SK-N-MC (cell line): ENCODE data around the gene ECHS1.
"Not testable (repeated sequence)": the region's sequence is repeated elsewhere in the genome, so short reads cannot be mapped to it uniquely, and the experiment has no call there.

Source experiments
- DNase-seq: peaks from one replicate; pipeline ENCODE4 v3.0.0-alpha.2; 2011; ENCODE audit warnings: low read depth, low spot score
- H3K27ac ChIP-seq: fragments of 200-600 bp; sonication (generic); 2 replicates; pipeline ENCODE4 v1.5.1; 2016; ENCODE audit warnings: mixed run types
- H3K36me3 ChIP-seq: fragments of 200-600 bp; sonication (generic); 2 replicates; pipeline ENCODE4 v1.6.1; 2017; ENCODE audit warnings: antibody characterized with exemption, low read length, mixed read lengths; ENCODE audit not compliant: insufficient read depth
- H3K4me3 ChIP-seq: fragments of 200-600 bp; sonication (generic); 2 replicates; pipeline ENCODE4 v1.5.1; 2016
- H3K9ac ChIP-seq: fragments of 200-600 bp; sonication (generic); 2 replicates; pipeline ENCODE4 v1.8.0; 2017; ENCODE audit warnings: mixed run types, mixed read lengths; ENCODE audit not compliant: insufficient read length
- H3K9me3 ChIP-seq: fragments of 200-600 bp; sonication (generic); 2 replicates; pipeline ENCODE4 v1.6.1; 2017; ENCODE audit warnings: low read depth, mild to moderate bottlenecking, antibody characterized with exemption, low read length, moderate library complexity, mixed read lengths
- EZH2 ChIP-seq: fragments of 200-600 bp; sonication (generic); IDR thresholded peaks from one replicate; pipeline ENCODE4 v1.6.1; 2017; ENCODE audit warnings: antibody characterized with exemption
- FOXP2 ChIP-seq: optimal IDR thresholded peaks from 2 replicates; pipeline ENCODE3; 2011; ENCODE audit warnings: mild to moderate bottlenecking, moderate library complexity; ENCODE audit not compliant: insufficient read depth; ENCODE audit errors: extremely low read length, control extremely low read depth
- POLR2AphosphoS5 ChIP-seq: IDR thresholded peaks from 2 replicates; pipeline ENCODE4 v1.6.1; 2012; ENCODE audit warnings: mild to moderate bottlenecking, low read depth, low read length, borderline replicate concordance

Gene ECHS1

GRCh38 chr10:133373174-133374090, at the start of gene ECHS1:
TSS of gene ECHS1 (minus strand) at chr10:133373354. CDS start at chr10:133373333, 21 bp downstream.
- H3K36me3 ChIP-seq, result no peaks in the 10 kb centered on the region; the same call in 1 of the 2 replicates
- TF ChIP-seq FOXP2 (no peak), POLR2AphosphoS5 (peak; percentile 74; the same call in 1 of the 2 replicates)
- DNase-seq, result no peak
- no peaks in the 10 kb centered on the region for H3K9me3 ChIP-seq
- no peak within 1 kb of the TSS for H3K27ac ChIP-seq
- peak within 1 kb of the TSS; percentile 74 for H3K4me3 ChIP-seq
- peak within 1 kb of the TSS; percentile 63 for H3K9ac ChIP-seq

GRCh38 chr10:133422223-133422806, 49.2 kb upstream of the ECHS1 start:
- Histone ChIP-seq H3K9ac (no peak overlapping the region), H3K9me3 (no peaks in the 10 kb centered on the region), H3K4me3 (no peak overlapping the region), H3K27ac (no peak overlapping the region), H3K36me3 (no peaks in the 10 kb centered on the region)
- TF ChIP-seq EZH2, result no peak
- no peak for DNase-seq

DNA sequence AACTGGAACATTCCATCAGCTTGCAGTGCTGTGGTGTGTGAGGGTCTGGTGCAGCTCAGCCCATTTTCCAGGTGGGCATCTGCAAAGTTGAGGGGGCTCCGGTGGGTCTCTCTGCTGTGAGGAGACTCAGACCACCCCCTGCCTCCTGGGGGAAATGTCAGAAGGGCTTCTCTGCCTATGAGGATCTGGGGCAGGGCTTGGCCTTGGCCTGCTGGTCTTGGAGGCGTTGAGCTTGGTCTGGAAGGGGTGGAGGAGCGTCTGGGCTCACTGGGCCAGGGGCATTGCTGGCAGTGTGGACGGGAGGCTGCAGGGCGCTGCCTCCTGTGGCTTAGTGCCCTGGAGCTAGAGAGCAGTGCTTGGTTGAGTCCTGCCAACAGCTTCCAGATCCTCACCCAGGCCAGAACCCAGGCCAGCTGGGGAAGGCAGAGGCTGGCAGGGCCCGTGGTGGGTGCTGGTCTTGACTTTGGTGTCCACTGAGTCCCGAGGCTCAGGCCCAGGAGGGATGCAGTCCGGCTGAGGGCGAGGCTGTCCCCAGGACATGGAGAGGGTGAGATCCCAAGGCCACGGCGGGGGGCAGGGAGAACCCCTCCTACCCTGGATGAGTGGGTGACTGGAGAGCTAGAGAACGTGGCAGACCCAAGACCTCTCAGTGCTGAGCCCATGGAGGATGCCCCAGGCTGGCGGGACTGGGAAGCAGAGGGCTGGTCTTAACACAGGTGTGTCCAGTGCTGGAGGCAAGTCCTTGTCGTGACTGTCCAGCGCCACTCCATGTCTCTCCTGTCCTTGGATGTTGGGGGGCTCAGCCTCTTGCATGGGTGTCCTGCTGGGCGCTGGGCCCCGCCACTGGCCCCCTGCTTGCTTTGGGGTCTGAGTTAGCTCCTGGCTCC, 48.4 kb upstream of the ECHS1 start:
- Histone ChIP-seq H3K4me3 (no peak overlapping the region), H3K9me3 (no peaks in the 10 kb centered on the region), H3K27ac (no peak overlapping the region), H3K36me3 (no peaks in the 10 kb centered on the region), H3K9ac (no peak overlapping the region)
- TF ChIP-seq POLR2AphosphoS5 (no peak), FOXP2 (no peak), EZH2 (no peak)
- DNase-seq, result no peak

DNA sequence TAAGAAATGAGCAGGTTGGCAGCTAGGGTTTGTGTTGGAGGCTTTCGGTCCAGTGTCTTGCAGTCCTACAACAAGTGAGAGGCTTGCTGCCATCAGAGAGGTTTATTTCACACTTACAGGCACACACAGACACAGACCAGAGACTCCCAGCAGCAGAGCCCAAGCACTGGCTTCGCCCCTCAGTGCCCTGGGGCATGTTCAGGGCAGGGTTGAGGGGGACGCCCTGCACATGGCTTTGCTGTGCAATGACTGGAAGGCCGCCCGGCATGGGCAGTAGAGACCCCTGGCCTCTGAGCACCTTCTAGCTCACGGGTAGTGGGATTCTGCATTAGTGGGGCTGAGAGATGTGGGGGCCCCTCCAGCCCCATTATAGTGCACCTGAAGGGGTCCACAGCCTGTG, 47.4 kb upstream of the ECHS1 start:
- no peak overlapping the region for H3K4me3 ChIP-seq
- DNase-seq, result no peak
- TF ChIP-seq FOXP2 (no peak), POLR2AphosphoS5 (no peak)

DNA sequence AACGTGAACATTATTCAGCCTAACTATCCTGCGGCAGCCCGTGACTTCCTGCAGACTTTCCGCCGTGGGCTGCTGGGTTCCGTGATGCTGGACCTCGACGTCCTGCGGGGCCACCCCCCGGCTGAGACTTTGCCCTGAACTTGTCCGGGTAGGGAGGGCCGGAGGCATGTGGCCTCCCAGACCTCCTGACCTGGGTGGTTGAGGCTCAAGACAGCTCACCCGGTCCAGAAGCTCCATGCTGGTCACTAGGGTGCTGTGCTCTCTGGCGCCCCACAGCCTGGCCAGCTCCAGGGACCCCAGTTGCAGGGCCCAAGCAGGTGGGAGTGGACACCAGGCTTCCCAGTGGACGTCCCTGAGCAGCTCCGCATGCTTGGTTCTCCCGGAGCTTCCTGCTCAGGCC, 46.9 kb upstream of the ECHS1 start:
- Histone ChIP-seq H3K9ac (no peak overlapping the region), H3K27ac (no peak overlapping the region), H3K4me3 (no peak overlapping the region), H3K9me3 (no peaks in the 10 kb centered on the region), H3K36me3 (no peaks in the 10 kb centered on the region)
- DNase-seq, result no peak
- TF ChIP-seq EZH2 (no peak), POLR2AphosphoS5 (no peak)

More for the DNA sequence above, 47.4 kb upstream of the ECHS1 start:
- Histone ChIP-seq H3K9me3 (no peaks in the 10 kb centered on the region), H3K36me3 (no peaks in the 10 kb centered on the region), H3K27ac (no peak overlapping the region), H3K9ac (no peak overlapping the region)

GRCh38 chr10:133419211-133419950, 46.2 kb upstream of the ECHS1 start:
- Histone ChIP-seq H3K36me3 (no peaks in the 10 kb centered on the region), H3K27ac (no peak overlapping the region), H3K4me3 (no peak overlapping the region), H3K9ac (no peak overlapping the region), H3K9me3 (no peaks in the 10 kb centered on the region)
- TF ChIP-seq FOXP2, result no peak
- TF ChIP-seq EZH2, result no peak
- TF ChIP-seq POLR2AphosphoS5, result no peak
- DNase-seq, result no peak

DNA sequence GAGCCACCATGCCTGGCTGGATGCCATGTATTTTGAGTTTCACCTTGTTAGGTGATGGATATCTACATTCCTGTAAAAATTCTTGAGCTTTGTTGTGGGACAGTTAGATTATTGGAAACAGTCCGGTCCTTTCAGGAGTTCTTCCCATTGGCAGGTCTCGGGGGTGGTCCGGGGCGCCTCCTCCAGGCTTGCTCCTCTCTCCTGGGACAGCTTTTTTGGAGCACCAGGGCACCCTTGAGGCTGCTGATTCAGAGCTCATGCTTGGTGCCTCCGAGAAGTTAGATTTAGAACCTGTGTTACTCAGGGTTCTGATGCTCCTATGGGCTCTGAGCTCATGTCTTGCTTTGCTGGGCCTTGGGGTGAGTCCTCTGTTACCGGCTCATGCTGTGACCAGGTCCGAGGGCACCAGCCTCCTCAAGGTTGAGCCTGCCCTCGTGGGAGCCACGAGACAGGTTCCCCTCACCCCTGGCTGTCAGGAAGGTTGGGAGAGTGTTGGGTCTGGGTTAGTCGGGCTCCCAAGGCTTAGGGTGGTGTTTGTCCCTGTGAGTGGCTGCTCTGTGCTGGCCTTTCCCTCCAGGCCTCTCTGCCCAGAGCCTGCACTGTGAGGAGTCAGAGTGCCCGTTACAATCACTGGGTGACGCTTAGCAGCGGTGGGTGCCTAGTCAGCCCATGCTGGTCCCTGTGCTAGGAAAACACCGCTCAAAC, 45.3 kb upstream of the ECHS1 start:
- no peak overlapping the region for H3K9ac ChIP-seq
- no peaks in the 10 kb centered on the region; the same call in 1 of the 2 replicates for H3K36me3 ChIP-seq
- TF ChIP-seq POLR2AphosphoS5 (no peak), FOXP2 (no peak), EZH2 (no peak)

GRCh38 chr10:133415752-133416151, 42.6 kb upstream of the ECHS1 start:
- Histone ChIP-seq H3K36me3 (peaks cover 23% of the 10 kb centered on the region), H3K9ac (no peak overlapping the region), H3K4me3 (no peak overlapping the region), H3K9me3 (no peaks in the 10 kb centered on the region), H3K27ac (no peak overlapping the region)
- no peak for TF ChIP-seq POLR2AphosphoS5
- TF ChIP-seq EZH2, result no peak
- no peak for TF ChIP-seq FOXP2
- no peak for DNase-seq

More for the DNA sequence above, 45.3 kb upstream of the ECHS1 start:
- Histone ChIP-seq H3K4me3 (no peak overlapping the region), H3K27ac (no peak overlapping the region), H3K9me3 (no peaks in the 10 kb centered on the region)
- DNase-seq, result no peak

DNA sequence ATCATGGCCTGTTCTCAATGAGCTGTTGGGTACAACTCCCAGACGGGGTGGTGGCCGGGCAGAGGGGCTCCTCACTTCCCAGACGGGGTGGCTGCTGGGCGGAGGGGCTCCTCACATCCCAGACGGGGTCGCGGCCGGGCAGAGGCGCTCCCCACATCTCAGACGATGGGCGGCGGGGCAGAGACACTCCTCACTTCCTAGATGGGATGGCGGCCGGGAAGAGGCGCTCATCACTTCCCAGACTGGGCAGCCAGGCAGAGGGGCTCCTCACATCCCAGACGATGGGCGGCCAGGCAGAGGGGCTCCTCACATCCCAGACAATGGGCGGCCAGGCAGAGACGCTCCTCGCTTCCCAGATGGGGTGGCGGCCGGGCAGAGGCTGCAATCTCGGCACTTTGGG, 41.2 kb upstream of the ECHS1 start:
- DNase-seq, H3K9ac ChIP-seq, H3K4me3 ChIP-seq, H3K27ac ChIP-seq, H3K9me3 ChIP-seq: not testable (repeated sequence)
- H3K36me3 ChIP-seq, result peaks cover 35% of the 10 kb centered on the region
